DMS 273 (cell line): ENCODE results near the gene PDHX.

Experiments used
- DNase-seq: peaks from one replicate; lab custom pipeline; 2025; ENCODE audit not compliant: unreplicated experiment; lab: John Stamatoyannopoulos, UW

Gene PDHX

DNA sequence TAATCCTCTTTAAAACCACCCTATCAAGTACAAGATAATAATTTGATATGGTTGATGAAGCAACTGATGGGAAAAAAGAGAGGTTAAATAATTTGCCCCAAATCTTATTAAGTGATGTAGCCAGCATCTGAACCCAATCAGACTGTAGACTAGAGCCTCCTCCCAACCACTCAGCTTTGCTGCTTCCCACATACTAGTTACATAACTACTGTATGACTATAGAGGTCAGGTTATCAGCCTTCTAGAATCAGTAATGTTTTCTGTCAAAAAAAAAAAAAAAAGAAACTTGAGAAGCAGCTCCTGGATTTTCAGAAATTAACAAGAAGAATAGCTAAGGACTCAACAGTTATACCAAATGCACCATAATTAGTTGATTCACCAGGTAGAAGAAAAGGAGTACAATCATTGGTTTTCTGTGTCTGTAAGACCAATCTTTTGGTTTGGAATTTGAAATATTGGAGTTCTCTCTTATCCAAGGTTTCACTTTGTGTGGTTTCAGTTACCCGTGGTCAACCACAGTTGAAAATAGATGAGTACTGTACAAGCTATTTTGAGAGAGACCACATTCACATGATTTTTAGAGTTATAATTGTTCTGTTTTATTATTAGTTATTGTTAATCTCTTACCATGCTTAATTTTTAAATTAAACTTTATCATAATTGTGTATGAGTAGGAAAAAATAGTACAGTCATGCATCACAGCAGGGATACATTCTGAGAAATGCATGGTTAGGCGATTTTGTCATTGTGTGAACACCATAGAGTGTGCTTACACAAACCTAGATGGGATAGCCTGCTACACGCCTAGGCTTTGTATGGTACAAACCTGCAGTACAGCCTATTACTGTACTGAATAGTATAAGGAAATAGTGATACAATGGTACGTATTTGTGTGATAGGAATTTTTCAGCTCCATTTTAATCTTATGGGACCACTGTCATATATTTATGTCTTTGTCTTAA, 72.2 kb downstream of the PDHX start:
- no peak for DNase-seq

DNA sequence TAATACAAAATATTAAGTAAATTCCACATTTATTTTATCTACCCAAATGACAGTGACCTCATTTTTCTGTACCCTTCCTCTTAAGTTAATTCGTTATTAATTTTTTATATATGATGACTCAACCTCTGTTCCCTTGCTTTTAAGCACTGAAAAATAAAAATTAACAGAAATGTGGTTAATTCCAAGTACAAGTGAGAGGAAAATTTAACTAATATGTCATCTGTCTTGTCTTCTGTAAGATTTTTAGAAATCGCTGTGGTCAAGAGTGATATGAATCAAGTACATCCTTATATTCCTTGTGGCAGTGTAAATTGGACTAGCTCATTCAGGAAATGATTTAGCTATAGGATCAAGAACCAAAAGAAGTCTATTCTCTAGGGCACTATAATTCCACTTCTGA, 74.5 kb downstream of the PDHX start:
- DNase-seq = no peak

DNA sequence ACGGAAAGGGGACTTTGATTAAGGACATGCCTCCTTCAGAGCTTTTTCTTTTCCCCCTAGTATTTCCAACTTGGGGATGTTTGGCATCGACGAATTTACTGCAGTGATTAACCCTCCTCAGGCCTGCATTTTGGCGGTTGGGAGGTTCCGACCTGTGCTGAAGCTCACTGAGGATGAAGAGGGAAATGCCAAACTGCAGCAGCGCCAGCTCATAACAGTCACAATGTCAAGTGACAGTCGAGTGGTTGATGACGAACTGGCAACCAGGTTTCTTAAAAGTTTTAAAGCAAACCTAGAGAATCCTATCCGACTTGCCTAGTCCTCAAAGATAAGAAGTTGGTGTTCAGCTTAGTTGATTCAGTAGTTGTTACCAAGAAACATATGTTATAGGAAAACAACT, 78.4 kb downstream of the PDHX start:
- no peak for DNase-seq

DNA sequence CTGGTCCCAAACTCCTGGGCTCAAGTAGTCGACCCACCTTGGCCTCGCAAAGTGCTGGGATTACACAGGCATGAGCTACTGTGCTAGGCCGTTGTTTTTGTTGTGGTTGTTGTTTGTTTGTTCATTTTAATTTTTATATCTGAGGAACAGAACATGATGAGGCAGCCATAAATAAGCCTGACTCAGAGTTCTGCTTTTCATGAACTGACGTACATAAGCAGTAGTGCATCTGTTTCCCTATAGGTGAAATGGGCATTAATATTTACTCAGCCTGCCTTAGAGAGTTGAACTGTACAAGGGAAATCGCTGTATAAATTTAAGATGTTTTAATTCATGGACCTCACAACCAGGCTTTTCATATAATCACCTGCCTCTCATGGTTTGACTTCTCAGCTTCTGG, 80.5 kb downstream of the PDHX start:
- no peak for DNase-seq

DNA sequence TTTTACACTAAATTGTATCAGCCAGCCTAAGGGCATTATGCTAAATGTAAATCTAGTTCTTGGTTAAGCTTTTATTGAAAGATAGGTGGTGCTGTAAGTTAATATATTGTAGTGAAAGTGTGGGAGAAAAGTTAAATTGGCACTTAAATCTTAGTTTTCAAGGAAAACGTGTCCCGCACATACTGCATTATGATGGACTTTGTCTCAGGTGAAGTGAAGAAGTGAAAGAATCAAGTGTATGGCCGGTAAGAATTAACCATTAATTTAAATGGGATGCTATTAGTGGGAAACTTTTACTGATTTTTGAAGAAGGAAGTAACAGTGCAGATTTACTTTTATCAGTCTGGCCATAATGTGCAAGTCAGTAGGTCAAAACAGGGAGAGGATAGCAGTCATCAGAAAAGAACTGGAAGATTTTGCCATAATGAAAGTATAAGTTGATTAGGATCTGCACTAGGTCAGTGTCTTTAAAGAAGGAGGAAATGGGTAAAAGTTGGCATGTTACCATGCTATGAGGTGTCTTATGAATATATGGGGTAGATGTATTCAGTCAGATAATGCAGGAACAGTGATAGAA, 81.6 kb downstream of the PDHX start:
- peak; percentile 9 for DNase-seq

DNA sequence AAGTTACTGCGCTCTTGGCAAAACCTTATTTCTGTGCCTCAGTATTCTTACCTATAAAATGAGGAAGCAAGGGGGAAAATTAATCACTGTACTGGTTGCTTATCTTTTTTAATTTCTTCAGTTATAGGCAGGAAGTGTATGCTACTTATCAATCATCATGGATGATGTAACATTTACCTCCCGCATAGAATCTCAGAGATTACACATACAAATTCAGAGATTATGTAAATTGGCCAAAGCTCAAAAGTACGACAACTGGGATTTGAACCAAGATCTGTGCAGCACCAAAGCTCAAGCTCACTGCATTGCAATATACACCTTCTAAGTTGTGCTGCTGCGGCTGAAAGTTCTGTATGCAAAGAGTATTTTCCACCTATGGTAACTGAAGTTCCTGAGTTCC, 83.0 kb downstream of the PDHX start:
- DNase-seq = no peak

DNA sequence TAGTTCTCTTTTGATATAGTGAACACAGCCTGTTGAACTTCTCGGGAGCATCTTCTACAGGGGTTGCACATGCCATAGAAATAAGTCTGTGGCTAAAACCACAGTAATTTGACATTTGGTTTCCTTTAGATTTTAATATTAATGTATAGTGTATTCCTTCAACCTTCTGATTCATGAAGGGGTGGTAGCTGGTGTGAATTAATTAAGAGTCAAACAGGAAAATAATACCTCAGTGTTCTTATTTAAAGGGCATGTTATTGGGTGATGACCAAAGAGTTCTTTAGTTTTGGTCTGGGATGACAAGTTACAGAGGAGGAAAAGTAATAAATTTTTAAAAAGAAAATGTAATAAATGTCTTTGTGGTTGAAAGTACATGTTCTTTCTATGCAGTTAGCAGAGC, 86.8 kb downstream of the PDHX start:
- no peak for DNase-seq

DNA sequence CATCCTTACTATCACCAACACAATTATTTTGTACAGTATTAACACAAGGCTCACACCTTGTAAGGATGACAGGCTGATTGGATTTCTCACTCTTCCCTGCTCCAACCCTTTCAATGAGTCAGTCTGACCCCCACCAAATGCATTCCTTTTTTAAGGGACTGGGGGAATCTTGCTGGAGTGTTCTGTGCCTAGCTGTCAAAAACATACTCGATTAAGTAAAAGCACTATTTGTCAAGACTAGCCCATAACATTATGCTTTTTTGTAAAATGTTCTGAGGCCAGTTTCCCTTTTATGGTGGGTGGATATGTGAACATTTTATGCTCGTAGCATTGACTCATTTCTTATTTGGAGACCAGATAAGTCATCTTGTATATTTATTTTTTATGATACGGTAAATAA, 87.2 kb downstream of the PDHX start:
- no peak for DNase-seq

DNA sequence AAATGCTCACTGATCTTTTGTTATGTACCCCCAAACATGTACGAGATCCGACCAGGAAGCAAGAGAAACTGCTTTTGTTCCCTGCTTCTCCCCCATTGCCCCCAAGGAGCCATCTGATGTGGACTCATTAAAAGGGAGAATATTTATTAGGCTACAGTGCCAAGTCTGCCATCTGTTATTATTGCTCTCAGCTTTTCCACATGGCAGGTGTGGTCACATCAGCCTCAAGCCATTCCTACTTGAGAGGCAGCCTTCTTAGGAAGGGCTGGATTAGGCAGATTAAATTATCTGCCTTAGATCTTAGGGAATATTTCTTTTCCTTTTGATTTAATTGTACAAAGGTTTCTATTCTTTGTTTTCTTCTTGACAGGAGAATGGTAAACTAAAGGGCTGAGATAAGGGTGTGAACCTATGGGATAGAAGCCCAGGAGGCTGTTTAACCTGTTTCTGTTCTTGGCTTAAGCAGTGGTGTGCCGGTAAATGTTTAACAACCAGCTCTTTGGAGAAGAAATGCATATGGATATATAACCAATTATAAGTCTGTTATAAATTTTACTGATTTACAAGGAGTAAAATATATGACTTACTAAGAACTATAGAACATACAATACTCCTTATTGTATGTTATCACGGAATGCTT, 88.8 kb downstream of the PDHX start:
- peak; percentile 93 for DNase-seq

DNA sequence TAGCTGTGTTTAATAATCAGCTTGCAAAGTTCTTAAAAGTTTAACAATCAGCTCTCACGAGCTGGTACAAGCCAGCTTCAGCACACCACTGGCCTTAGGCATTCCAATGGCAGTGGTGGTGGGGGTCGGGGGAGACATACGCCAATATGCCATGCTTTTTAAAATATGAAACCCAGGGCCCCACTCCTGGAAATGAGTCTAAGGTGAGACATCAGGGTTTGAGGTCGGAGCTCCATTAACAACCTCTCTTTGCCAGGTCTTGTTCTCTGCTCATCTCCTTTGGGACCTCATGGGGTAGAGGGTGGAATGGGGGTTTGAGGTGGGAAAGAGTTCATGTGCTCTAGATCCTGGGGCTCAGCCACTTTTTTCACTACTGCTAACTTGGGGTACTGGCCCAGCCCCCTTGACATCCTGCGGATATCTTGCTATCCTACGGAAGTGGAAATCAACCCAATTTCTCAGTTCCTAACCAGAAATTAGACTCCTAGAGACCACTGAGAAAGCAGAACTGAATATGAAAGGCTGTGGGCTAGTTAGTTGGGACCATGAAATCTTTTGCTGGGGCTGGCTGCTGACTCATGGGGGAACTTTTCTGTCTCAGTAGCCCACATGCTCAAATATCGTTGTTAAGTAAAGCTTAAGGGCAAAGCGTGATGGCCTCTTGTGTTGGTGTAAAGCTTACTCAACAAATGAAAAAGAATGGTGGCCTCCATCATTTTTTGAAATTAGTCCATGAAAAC, 90.1 kb downstream of the PDHX start:
- DNase-seq = no peak

DNA sequence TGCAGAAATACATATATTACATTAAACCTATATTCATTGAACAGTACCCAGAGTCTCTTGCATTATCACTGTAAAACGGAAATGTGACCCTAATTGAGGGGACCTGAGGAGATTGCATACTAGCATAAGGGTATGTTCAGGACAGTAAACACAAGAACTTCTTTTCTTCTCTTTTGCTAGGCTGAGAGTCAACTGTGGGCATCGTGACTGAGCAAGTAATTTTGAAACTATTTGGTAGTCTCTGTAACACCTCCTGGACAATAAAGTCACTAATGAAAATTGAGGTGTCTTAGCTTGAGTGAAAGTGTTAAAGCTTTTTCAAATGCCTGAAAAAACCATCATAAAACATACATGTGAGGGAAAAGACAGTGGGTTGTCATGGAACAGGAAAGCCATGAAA, 90.9 kb downstream of the PDHX start:
- DNase-seq = no peak

DNA sequence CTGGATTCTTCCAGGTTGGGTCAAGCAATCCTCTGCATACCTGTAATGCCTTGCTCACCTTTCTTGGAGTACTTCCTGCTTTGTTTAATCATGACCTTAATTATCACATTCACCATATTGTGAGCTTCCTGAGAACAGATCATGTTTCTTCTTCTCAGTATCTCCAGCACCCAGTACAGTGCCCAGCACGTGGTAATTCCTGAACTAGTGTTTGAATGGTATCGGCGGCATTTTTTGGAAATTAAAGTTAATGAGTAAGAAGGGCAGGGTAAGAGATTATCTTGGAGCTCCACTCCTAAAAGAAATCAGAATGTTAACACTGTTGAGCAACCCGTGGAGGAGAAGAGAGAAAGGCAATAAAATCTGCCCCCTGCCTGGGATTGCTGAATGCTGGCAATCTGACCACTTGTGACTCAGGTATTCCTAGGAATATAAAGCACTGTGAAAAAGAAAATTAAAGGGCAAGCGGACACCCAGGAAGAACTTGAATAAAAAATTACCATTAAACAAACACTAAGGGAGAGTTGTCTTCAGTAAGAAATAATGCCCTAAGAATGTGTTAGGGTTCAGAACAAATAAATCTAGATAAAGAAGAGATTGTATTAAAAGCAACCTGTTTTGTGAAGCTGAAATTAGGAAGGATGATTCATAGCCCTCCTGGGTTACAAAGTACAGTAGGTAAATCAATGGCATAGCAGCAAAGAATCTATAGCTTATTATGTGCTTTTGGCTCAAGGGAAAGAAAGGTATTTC, 92.9 kb downstream of the PDHX start:
- peak; percentile 28 for DNase-seq

DNA sequence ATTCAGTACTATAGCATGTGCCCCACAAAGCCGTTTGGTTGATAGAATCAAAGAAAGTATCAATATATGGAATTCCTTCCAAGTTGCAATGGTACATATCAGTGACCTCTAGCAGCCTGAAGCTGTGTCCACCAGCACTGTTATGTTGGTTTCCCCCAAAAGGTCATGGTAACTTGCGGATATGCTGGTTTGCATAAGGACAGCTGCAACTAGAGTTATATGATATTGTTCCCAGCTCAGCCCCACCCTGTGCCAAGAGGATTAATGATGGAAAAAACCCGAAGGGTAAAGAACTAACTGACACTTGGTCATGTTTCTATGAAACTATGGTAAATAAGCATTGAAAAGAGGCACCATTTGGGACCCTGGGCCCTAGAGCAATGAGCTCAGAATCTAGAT, 93.5 kb downstream of the PDHX start:
- DNase-seq = peak; percentile 29

DNA sequence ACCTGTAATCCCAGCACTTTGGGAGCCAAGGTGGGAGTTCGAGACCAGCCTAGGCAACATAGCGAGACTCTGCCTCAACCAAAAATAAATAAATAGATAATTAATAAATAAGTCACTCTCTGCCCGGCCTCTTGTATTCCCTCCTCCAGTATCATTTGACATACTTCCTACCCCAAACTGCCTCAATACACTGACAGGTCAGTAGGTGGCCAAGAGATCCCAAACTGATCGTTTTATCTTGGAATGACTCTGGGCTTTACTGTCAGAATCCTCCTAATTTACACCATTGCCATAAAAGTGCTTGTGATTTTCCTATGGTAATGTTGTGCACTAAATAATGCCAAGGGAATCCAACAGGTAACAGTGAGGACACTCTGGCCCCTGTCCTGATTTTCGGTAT, 94.2 kb downstream of the PDHX start:
- DNase-seq = no peak

DNA sequence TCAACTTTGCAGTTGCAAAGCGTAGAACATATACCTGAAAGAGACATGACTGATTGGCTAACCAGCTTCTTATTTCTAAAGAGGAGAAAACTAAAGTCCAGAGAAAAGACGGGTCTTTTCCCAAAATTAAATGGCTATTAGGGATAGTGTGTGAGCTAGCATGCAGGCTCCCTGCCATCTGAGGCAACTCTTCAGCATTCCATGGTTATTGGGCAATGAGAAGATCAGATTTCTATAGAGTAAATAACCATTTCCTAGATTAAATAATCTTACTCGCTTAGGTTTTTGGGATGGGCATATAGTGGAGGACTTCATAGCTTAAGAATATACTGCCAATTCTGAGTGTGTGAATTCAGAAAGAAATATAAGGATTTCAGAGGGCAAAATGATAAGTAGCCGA, 95.0 kb downstream of the PDHX start:
- no peak for DNase-seq

DNA sequence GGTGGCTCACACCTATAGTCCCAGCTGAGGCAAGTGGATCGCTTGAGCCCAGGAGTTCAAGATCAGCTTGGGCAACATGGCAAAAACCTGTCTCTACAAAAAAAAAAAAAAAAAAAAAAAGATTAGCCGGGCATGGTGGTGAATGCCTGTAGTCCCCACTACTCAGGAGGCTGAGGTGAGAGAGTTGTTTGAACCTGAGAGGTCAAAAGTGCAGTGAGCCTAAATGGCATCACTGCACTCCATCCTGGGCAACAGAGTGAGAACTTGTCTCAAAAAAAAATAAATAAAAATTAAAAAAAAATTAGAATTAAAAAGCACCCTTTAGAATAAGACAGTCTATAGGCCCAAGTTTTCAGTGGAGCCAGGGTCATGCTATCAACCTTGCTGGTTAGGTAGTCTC, 95.5 kb downstream of the PDHX start:
- DNase-seq = no peak

DNA sequence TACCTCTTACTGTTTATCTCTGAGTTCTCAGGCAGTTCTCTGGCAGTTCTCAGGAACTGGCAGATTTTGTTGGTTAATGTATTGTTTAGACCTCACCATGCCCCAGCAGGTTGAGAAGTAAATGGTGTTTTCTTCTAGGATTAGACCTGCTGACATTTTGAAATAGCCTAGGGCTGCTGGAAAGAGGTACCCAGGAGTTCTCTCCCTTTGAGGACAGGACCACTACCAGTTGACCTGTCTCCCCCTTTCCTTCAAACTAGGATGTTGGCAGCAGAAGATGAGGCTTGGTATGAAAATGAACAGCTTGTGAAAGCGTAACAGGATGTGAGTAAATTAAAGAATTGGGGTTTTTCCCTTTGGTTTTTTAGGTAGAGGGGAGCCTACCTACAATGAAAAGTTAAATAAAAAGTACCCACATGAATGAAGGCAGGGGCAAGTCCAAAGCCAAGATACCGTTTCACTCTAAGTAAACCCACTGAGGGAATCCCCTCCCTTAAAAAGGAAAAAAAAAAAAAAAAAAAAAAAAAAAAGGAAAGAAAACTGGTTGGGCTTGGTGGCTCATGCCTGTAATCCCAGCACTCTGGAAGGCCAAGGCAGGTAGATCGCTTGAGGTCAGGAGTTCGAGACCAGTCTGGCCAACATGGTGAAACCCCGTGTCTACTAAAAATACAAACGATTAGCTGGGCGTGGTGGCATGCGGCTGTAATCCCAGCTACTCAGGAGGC, 96.2 kb downstream of the PDHX start:
- no peak for DNase-seq

DNA sequence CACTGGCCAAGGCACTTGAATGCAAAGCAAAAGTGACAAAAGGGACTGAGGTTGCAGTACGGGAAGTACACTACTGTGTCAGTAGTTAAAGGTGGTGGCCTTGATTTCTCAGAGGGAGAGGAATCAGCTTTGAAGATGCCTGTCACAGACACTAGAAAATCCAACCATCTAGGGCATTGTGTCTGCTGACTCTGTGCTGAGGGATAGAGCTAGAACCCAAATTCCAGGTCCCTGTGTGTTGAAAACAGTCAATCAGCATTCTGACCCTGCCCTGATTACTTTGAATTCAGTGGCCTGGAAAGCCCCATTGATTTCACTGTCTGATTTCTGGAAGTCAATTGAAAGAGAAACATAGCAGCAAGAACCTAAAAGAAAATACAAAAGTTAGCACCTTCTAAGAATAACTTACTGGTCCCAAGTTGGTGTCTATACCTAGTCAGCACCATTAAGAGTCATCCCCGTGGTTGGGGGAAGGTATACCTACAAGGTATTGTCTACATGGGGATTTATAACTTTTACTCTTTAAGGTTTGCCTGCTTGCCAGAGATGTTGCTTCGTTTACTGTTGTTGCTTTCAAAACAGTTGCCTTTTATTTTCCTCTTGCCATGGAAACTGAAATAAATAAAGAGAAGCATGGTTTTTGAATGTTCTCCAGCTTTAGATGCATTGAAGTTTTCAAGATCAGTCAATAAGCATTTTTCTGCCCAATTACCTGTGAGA, 97.3 kb downstream of the PDHX start:
- no peak for DNase-seq

DNA sequence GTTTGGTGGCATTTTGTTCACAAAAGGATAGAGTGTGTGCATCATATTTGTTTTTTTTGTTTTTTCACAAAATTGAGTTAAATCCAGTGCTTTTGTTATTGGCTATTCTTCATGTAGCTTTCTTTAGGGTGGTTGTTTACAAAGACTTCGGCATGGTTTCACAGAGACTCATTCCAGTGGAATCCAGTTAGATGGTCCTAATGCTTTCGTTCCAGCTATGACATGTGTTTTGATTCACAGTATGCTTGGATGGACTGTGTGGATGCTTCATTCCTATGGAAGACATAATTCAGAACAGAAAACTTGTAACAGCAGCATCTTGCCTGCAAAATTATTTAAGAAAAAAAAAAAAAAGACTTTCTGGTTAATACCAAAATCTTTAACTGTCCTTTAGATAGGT, 97.9 kb downstream of the PDHX start:
- no peak for DNase-seq
